Measurements from ENCODE around the gene MGAT4A. TPM values are rescaled to one million over a fixed set of nuclear protein-coding genes. Genes with fewer than 3 reads are reported as not detected.

MGAT4A gene
- total RNA-seq, 1 donor from 2014 or later = 15.7 TPM

GRCh38 chr2:98691303-98691702 lies 39.6 kb downstream of the MGAT4A start:
- no peak for ATAC-seq (ENCODE audit: low read depth)
- intact Hi-C loops (cut with micrococcal nuclease) = no loop called here
- no peaks in the 10 kb centered on the region for H3K36me3 Mint-ChIP-seq (ENCODE audit: low read depth)
- no peaks in the 10 kb centered on the region for H3K27me3 Mint-ChIP-seq
- no peak for TF ChIP-seq CTCF (IDR thresholded peaks at IDR 0.05)
- no peak overlapping the region for H3K27ac Mint-ChIP-seq
- H3K4me3 Mint-ChIP-seq = no peak overlapping the region
- peaks cover 20% of the 10 kb centered on the region for H3K4me1 Mint-ChIP-seq
- ChIA-PET CTCF (no interaction called here), POLR2A (interaction anchor here (1.1 kb wide), 1 partner anchor 21 kb away, joined by 7 read pairs; no protein-coding TSS in a partner anchor)
- no peaks in the 10 kb centered on the region for H3K9me3 Mint-ChIP-seq
- no peak for DNase-seq

DNA sequence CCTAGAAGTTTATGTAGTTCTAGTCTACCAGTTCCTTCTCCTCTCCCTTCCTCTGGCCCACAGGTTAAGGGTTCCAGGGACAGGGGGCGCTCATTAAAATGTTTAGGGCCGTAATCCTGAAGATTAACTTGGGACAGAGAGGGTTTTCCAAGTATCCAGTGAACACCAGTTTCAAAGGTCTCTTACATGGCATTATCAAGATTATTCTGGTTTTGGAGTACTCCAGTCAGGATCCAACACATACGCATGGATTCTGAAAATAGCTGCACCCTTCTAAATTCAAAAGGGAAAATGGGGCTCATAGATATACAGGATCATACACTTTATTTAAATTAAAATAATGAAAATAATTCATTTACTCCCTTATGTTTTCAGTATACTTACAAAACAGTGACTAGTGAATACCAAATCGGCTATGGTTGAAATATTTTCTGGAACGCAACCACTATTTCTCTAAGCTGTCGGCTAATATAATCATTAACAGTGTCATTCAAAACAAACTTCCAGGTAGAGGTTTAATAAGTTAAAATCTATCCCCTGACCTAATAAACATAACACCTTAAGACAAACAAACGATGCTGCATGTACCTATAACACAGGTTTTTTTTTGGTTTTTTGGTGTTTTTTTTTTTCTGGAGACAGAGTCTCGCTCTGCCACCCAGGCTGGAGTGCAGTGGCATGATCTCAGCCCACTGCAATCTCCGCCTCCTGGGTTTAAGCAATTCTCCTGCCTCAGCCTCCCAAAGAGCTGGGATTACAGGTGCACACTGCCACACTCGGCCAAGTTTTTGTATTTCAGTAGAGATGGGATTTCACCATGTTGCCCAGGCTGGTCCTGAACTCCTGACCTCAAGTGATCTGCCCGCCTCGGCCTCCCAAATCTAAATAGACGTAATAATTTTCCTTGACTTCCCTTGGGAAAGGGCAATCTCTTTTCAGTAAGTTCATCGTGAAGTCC lies 44.7 kb downstream of the MGAT4A start:
- no peak for DNase-seq
- ATAC-seq (ENCODE audit: low read depth) = no peak
- intact Hi-C loops (cut with micrococcal nuclease) = no loop called here
- H3K27me3 Mint-ChIP-seq = no peaks in the 10 kb centered on the region
- ChIA-PET POLR2A (no interaction called here), CTCF (no interaction called here)
- H3K36me3 Mint-ChIP-seq (ENCODE audit: low read depth) = no peaks in the 10 kb centered on the region
- no peak for TF ChIP-seq CTCF (IDR thresholded peaks at IDR 0.05)
- H3K4me1 Mint-ChIP-seq = peaks cover 2% of the 10 kb centered on the region
- no peak overlapping the region for H3K27ac Mint-ChIP-seq
- H3K9me3 Mint-ChIP-seq = no peaks in the 10 kb centered on the region
- H3K4me3 Mint-ChIP-seq = no peak overlapping the region

DNA sequence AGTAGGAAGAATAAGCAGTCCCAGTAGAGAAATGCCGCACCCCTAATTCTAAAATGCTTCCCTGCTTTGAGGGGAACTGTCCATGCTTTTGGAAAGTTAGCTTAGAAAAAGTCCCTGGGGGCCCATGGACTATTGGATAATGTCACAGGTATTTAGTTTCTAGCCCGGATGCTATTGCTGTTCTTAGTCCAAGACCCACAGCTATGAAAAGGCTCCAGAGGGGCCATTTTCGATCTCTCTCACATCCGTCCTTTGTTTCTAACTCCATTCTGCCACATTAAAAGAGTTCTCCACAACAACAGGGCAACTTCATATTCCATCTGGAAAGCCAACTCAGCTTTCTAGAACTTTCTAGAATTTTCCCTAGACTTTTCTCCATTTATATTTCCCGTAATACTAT lies 47.2 kb downstream of the MGAT4A start:
- no peaks in the 10 kb centered on the region for H3K36me3 Mint-ChIP-seq (ENCODE audit: low read depth)
- intact Hi-C loops (cut with micrococcal nuclease) = no loop called here
- peaks cover 2% of the 10 kb centered on the region for H3K4me1 Mint-ChIP-seq
- no peaks in the 10 kb centered on the region for H3K9me3 Mint-ChIP-seq
- ATAC-seq (ENCODE audit: low read depth) (no peak), DNase-seq (no peak)
- no peak overlapping the region for H3K27ac Mint-ChIP-seq
- no peak overlapping the region for H3K4me3 Mint-ChIP-seq
- ChIA-PET CTCF (no interaction called here), POLR2A (no interaction called here)
- no peaks in the 10 kb centered on the region for H3K27me3 Mint-ChIP-seq
- TF ChIP-seq CTCF (IDR thresholded peaks at IDR 0.05) = no peak

GRCh38 chr2:98676742-98677141 lies 54.2 kb downstream of the MGAT4A start:
- Mint-ChIP-seq H3K4me3 (no peak overlapping the region), H3K27me3 (no peaks in the 10 kb centered on the region), H3K9me3 (peaks cover 6% of the 10 kb centered on the region), H3K36me3 (ENCODE audit: low read depth) (peaks cover 35% of the 10 kb centered on the region), H3K4me1 (no peaks in the 10 kb centered on the region), H3K27ac (no peak overlapping the region)
- no peak for TF ChIP-seq CTCF (IDR thresholded peaks at IDR 0.05)
- ChIA-PET CTCF (interaction anchor here (1.5 kb wide), 1 partner anchor 27 kb away, joined by 3 read pairs; no protein-coding TSS in a partner anchor), POLR2A (no interaction called here)
- DNase-seq (no peak), ATAC-seq (ENCODE audit: low read depth) (no peak)
- intact Hi-C loops (cut with micrococcal nuclease) = no loop called here

DNA sequence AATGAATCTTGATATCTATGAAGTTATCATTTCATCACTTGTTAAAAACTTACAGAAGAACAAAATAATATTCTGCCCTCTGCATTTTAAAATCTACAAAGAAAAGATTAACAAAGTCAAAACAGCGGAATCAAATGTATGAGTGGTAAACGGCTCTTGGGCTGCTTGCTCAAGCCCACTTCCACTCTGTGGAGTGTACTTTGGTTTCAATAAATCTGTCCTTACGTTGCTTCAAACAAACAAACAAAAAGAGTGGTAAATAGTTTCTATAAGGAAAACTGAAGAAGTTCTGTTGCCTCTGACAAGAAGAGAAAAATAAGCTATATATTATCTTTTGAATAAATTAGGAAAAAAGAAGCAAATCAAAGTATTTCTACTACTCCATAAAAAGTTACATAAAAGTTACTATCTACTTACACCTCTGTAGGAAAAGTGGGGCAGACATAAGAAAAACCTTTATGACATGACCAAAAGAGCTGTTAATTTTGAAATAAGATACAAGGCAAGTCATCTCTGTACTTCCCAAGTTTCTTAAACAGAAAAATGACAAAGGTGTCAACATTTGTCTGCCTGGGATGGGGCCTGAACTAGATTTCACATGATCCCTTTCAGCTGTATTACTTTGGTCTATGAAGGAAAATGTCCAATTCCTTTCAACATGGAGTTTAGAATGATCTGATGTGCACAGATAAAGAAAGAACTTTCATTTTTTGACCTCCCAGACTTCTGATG lies 56.5 kb downstream of the MGAT4A start:
- ChIA-PET POLR2A (interaction anchor here (0.6 kb wide), 1 partner anchor 60 kb away, joined by 3 read pairs; no protein-coding TSS in a partner anchor), CTCF (interaction anchor here (1.7 kb wide), 1 partner anchor 25 kb away, joined by 4 read pairs; no protein-coding TSS in a partner anchor)
- TF ChIP-seq CTCF (IDR thresholded peaks at IDR 0.05) = no peak
- Mint-ChIP-seq H3K27ac (no peak overlapping the region), H3K9me3 (peaks cover 10% of the 10 kb centered on the region), H3K36me3 (ENCODE audit: low read depth) (peaks cover 46% of the 10 kb centered on the region), H3K27me3 (no peaks in the 10 kb centered on the region), H3K4me1 (no peaks in the 10 kb centered on the region), H3K4me3 (no peak overlapping the region)
- ATAC-seq (ENCODE audit: low read depth) (no peak), DNase-seq (no peak)
- intact Hi-C loops (cut with micrococcal nuclease) = no loop called here

All from activated B cell treated with CpG ODN at 0.5 μM for 24 hours (primary cell).